ENCODE measurements around the gene NOP16.

The NOP16 gene

DNA sequence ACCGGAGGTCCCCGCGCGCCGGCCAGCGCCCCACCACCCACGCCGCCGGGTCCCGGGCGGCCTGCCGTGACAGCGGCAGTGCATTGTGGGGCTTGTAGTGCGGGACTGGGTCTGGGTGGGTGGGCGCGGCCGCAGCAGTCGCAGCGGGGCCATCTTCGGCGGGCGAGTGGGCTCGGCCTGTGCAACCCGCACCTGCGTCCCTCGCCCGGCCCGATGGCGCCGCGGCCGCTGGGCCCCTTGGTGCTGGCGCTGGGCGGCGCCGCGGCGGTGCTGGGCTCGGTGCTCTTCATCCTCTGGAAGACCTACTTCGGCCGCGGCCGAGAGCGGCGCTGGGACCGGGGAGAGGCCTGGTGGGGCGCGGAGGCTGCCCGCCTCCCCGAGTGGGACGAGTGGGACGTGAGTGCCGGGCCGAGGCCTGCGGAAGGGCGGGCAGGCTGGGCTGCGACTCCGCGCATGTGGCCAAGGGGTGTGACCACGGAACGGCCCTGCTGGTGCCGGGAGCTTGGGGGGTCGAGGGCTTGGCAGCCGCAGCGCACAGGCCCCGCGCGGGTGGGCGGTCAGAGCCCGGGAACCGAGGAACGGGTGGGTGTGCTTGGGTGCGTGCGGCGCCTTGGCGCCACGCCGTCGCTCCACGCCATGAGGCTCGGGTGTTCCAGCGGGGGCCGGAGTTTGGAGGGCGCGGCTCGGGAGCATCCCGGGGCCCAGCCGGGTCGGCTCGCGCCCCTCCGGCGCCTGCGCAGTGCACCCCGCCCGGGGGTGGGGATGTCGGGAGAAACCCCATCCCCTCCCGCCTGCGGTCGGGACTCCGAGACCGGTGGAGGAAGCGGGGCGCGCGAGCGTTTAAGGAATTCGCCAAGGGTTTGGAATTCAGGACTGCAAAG lies 22.8 kb downstream of the NOP16 start, which contains the start of gene ARL10:
TSS of gene ARL10 (plus strand) at position 137 of the 881 bp plus-strand sequence. CDS start at position 214, 77 bp downstream.
- FAIRE-seq (no peak), DNase-seq (ENCODE audit: extremely low spot score, insufficient read length, low read depth) (no peak)

DNA sequence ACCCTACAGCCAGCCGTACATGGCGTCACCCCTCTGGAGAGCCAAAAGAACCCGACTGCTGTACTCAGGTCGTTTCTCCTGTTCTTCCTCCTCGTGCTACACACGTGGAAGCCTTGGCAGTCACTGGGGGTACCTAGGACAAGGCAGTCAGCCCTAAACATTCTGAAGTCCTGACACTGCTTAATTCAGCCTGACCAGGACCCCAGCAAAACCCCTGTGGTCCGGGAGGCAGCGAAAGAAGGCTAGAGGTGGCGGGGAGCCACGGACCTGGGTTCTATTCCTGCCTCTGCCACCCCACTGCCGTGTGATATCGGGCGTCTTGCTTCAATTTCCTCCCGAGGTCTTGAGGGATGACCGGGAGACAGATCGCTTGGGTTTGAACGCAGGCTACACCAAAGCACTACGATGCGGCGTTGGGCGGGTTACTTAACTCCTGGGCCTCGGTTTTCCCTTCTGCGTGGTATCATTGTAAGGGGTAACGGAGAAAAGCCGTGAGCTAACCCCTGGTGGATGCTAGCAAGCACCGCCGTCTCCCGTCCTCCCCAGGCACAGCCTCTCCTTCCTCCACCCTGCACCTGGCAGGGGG lies 23.5 kb downstream of the NOP16 start:
- no peak for DNase-seq (ENCODE audit: extremely low spot score, insufficient read length, low read depth)
- peak; percentile 73 for FAIRE-seq

DNA sequence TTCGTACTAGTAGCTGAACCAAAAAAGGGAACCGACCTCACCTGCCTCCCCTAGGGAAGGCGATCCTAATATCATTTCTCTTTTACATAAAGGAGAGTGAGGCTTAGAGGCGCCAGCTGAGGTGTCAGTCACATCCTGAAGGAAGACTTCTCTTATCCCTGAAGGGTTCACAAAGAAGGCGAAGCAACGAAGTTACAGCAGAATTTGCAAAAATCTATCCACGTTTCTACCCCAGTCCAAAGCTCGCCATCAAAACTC lies 26.2 kb downstream of the NOP16 start:
- no peak for DNase-seq (ENCODE audit: extremely low spot score, insufficient read length, low read depth)
- no peak for FAIRE-seq

DNA sequence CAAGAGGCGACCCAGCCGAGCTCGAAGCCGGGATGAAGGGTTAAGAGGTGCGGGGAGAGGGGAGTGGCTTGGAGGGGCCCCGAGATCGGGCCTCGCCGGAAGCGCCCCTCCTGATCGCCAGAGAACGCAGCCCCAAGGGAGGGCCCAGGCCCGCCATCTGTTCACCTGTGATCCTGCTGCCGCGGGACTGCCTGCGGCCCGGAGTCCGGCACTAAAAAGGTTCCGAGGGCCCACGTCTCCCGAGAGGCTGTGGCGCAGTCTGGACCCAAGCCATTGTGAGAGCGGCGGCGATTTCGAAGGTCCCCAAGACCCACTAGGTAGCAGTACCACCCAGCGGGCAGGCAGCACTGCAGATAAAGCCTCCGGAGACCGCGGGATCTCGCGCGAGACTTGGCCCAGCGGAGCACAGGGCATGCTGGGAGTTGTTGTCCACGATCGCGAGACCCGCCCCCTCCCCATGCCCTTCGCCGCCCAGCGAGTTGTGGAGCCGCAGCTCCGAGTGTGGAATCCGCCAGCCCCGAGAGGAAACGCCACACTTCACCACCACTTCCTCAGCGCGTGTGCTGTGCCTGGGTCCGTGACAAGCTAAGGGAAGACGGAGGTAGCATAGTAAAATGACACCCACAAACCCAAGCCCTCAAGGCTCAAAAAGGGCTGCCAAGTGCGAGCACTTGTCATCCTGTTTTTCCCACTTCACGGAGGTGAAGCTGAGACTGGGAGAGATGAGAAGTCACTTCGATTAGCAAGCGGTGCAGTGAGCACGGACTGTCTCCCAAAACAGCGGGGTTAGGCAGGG lies 26.8 kb downstream of the NOP16 start, which contains the start of gene KIAA1191:
TSS of gene KIAA1191 (minus strand) at position 328 of the 796 bp plus-strand sequence. CDS start 2,256 bp downstream, outside the sequence.
- peak; percentile 87 for DNase-seq (ENCODE audit: extremely low spot score, insufficient read length, low read depth)
- peak; percentile 88 for FAIRE-seq

DNA sequence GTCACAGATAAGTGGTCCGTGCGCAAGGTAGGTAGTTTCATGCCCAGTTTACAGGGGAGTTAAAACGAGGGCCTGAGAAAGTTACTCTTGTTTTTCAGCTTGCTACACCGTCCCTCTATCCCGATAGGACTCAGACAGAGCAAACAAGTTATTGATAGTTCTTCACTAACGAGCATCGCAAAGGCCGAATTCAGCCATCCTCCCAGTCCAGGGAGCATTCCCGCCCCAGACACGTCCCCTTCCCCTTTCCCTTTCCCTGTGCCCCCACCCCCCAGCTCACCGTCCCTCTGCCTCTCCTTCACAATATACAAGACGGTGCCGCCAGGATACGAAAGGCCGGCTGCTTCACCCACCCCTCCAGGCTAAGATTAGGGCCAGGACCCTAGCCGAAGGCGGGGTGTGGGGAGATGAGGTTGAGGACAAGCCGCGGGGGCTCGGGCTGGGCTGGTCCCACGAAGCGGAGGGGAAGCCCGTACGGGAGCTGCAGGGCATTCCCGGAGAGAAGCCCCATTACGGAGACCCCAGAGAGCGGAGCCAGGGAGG lies 27.4 kb downstream of the NOP16 start:
- FAIRE-seq: no peak
- DNase-seq (ENCODE audit: extremely low spot score, insufficient read length, low read depth): no peak

DNA sequence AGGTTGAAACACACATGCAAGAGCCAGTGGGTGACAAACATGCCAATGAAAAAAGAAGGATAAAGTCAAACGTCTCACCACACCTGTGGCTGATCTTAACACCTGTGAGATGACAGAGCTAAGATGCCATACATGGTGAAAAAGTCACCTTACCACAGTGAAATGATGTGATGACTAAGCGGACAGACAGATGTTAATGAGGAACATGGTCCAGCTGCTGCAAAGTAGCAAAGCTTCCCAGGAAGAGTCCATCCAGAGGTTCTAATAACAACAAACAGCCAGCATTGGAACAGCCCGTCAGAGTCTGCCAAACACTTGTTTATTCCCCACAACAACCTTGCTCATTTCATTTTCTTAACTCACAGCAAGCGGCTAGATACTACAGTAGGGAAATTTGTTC lies 28.7 kb downstream of the NOP16 start:
- DNase-seq (ENCODE audit: extremely low spot score, insufficient read length, low read depth) (no peak), FAIRE-seq (no peak)

DNA sequence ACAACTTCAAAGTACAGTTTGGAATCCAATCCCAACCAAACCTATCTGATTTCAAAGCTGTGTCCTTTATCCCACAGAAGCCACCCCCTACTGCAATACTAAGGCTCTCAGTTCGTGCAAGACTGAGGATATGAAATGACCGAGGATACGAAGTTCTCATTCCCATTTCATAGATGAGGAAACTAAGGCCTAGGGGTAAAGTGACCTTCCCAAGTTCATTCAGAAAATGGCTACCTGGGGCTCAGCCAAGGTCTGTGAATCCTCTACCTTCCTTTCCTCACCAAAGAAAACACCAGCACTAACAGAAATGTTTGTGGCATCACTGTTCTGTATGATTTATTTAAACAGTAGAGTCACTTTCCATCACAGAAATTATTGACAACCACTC lies 32.2 kb downstream of the NOP16 start:
- FAIRE-seq: no peak
- DNase-seq (ENCODE audit: extremely low spot score, insufficient read length, low read depth): no peak

DNA sequence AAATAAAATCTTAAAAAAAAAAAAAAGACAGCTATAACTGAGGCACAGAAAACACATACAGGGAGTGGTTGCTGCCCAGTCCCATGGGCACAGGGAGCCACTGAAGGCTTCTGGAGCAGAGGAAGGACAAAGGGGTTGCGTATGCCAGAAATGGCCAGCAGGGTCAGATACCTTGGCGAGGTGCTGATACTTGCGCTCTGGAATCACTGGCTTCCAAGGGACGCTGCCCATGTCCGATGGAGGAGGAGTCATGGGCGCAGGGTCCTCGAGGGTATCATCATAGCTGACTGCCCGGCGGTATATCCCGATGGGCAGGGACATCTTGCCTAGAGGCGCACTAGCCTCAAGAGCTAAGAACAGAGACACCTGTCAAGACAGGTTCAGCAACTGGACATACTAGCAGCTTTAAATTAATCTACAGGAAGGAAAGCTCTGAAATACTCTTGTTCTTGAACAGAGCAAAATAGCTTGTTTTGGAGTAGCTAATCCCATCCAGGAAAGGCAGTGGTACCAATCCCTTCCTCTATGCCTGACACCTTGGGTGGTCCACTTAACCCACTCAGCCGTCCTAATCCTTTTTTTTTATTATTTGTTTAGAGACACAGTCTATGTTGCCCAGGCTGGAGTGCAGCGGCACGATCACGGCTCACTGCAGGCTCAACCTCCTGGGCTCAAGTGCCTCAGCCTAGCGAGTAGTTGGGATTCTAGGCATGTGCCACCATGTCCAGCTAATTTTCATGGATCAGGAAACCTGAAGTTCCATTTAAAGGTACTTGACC lies 32.8 kb downstream of the NOP16 start:
- FAIRE-seq (no peak), DNase-seq (ENCODE audit: extremely low spot score, insufficient read length, low read depth) (no peak)

DNA sequence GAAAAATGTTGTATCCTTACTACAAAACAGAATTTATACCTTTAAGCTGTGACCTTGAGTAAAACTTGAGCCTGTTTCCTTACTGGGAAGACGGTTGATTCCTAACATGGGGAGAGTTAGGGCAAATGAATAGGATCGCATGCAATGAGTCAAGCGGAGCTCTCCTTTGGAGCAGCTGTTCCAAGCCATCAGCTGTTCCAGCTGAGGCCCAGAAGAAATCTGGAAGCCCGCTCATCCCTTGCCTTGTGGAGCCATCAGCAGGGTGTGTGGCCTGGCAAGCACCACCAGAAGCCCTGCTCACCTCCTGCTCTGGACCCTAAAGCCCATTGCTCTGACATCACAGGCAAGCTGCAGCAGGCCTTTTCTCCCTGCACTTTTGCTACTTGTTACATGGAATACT lies 34.9 kb downstream of the NOP16 start:
- DNase-seq (ENCODE audit: extremely low spot score, insufficient read length, low read depth): no peak
- FAIRE-seq: no peak

DNA sequence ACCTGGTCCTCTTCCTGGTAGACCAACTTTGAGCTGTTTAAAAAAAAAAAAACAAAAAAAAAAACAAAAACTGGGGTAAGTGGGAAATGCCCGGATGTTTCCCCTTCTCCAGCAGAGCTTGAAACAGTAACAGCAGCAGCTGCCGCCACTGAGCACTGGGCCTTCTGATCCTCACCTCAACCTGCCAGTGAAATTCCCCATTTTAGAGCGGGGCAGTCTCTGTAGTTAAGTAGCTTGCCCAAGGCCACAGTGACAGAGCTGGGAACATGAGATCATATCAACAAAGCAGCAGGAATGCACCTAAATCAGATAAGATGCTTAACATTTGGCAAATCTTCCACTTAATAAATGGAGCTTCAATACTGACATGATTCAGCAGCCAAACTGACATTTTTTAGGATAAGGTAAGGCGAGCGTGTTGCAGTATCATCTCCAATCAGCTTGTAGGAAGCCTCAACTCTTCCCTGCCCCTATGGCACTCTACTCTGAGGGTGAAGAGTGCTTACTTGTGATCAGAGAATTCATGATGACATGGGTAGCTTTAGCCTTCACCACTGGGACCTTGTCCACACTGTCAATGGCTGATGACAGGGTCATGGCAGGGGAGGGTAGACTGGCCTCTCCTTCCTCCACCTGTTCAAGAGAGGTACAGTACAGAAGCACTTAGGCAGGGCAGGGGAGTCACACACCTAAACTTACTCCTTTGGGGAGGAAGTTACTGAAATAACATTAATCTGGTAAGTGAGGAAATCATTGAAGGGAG lies 36.1 kb downstream of the NOP16 start:
- no peak for DNase-seq (ENCODE audit: extremely low spot score, insufficient read length, low read depth)

DNA sequence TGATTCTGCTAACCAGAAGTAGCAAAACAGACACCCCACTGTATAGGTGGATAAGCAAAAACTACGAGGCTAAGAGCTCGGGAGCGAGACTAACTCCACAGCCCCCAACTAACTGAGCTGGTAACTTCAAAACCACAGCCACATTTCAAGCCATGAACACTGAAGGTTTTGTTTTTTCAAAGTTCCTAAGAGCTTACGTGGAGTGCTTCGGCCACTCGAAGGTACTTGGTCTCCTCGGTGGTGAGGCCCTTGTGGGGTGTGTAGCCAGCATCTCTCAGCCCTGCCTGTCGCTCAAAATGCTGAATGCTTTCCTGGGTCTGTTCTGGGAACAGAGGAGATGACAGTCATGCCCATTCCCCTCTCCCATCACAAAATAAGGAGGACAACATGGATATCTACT lies 38.0 kb downstream of the NOP16 start:
- no peak for DNase-seq (ENCODE audit: extremely low spot score, insufficient read length, low read depth)
- no peak for FAIRE-seq

More for the DNA sequence above, 36.1 kb downstream of the NOP16 start:
- no peak for FAIRE-seq

DNA sequence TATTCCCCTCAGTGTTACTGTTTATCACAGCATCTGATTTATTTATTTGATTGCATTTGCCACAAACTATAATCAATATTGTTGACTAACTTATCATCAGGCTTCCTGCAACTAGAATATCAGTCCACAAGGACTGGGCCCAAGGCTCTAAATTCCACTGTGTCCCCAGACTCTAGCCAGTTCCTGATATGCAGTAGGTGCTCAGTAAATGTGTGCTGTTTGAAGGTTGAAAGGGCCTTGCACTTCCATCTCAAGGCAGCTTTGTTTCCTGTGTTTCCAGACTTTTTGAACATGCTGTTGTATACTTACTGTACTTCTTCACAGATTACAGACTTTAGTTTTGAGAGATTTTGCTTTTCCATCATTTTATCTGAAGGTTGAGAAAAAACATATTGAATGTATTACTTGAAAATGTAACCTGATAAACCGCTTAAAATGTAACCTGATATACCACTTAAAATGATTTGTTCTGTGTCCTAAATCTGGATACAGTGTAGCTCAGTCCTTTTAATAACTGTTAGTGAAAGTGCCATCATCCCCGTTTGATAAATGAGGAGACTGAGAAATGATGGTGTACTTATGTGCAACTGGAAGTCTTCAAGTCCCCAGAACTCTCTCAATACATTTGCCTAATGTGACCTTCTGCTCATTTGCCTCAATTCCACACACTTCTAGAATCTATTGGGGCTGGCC lies 45.5 kb downstream of the NOP16 start:
- DNase-seq (ENCODE audit: extremely low spot score, insufficient read length, low read depth) (no peak), FAIRE-seq (no peak)

DNA sequence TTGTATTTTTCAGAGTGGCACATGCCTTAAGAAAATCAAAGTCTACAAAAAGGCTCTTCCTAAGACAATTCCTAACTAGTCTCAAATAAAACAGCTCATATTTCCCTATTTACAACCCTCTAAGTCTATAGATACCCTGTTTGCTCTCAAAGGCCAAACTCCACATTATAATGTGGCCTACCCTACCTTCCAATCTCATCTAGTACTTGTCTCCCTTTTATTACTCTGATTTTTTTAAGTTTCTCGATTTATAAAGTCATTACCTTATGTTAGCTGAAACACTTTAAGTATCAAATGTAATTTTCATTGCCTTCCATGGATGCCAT lies 46.3 kb downstream of the NOP16 start:
- no peak for FAIRE-seq
- DNase-seq (ENCODE audit: extremely low spot score, insufficient read length, low read depth): no peak

DNA sequence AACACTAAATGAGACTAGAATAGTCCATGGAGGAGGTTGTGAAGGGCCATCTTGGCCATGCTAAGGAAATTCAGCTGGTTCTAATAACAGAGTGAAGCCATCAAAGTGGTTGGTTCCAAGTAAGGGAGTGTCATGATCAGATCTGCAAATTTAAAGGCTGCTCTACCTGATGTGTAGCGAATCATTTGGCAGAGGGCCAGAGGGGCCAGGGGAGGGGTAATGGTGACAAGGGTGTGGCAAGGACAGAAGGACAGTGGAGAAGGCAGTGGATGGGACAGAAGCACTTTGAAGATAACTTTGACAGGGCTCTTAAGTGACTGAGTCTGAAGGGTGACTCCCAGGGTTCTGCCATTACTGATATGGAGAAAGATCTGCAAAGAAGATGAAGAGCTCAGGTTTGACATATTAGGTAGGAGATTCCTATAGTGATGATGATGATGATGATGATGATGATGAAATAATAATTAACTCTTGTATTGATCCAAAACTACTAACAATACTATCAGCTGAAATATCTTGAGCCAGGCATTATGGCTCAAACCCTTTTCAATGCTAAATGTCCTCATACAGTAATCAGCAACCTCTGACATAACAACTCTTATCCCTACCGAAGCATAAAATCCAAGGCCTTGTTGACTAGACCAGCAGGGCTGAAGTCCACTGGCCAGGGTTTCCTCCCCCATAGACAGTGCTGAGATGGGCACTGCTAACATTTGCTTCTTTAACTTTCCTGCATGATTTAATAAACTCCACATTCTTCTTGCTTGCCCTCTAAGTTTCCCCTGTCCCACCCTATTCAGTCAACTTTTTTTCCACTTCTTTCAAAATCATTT lies 46.9 kb downstream of the NOP16 start:
- no peak for DNase-seq (ENCODE audit: extremely low spot score, insufficient read length, low read depth)
- FAIRE-seq: no peak

DNA sequence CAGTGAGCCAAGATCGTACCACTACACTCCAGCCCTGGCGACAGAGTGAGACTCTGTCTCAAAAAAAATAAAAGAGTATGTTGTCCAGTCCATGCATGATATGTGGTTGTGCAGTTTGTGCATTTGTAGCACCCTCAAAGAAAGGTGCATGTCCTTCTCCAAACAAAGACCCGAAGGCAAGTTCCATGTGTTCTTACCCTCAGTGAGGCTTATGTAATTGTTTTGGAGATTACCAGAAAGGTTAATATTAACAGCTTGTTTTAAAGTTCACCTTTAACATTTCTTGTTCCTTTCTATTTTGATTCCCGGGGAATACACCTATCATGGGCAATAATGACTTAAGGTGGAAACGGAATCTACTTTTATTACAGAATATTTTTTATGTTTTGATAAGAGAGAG lies 49.1 kb downstream of the NOP16 start:
- DNase-seq (ENCODE audit: extremely low spot score, insufficient read length, low read depth): no peak
- no peak for FAIRE-seq

DNA sequence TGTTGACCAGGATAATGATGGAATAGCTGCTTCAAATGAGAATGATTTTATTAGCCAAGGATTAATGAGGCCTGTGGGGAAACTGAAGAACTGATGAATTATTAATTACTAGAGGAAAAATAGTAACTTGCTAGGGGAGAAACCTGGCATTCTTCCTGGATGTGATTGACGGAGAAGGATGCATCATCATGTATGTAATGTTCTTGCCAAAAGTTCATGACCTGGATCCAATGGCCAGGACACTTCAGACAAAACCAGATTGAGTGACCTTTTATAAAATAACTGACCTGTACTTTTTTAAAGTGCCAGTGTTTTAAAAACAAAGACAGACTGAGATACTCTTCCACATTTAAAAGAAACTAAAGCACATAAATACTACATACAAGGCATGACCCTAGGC lies 50.5 kb downstream of the NOP16 start:
- no peak for FAIRE-seq
- DNase-seq (ENCODE audit: extremely low spot score, insufficient read length, low read depth): no peak

DNA sequence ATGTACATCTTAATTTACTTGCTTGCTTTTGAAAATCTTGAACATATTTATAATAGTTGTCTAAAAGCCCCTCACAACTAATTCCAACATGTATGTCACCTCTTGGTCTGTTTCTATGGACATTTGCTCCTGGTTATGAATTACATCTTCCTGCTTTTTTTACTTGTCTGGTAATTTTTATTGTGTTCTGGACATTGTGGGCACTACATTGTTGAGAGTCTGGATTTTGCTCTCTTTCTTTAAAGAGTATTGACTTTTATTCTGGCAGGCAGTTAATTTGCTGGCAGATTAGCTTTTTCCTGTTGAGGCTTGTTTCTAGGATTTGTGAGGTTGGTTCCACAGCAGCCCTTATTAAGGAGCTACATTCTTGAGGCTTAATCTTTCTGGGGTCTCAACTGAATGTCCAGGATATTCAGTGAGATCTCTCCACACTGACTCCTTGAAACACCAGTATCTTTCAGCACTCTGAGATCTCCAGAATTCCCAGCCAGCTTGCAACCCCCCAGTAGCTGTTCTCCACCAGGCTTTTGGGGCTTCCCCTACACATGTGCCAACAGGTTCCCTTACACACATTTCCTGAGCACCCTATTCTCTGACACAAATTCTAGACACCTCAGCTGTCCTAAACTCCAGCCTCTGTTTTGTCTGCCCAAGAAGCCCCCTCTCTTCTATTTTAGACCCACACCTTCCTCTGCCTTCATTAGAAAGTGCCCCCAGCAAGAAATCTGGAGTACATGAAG lies 54.2 kb downstream of the NOP16 start:
- FAIRE-seq (no peak), DNase-seq (ENCODE audit: extremely low spot score, insufficient read length, low read depth) (no peak)

Data from GM18507 (cell line).